ENCODE data around the gene RNF157.

DNA sequence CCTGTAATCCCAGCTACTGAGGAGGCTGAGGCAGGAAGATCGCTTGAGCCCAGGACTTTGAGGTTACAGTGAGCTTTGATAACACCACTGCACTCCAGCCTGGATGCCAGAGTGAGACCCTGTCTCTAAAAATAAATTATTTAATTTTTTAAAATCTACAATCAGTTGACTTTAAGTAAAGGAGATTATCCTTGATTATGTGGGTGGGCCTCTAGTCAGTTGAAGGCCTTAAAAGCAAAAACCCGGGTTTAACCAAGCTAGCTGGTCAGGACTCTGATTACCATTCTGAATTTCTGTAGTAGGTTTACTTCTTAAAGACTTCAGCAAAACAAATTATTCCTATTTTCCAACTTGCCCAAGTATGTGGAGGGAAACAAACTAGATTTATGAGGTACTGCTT is 4.4 kb downstream of the RNF157 start:
- TF ChIP-seq, protein P1, sequence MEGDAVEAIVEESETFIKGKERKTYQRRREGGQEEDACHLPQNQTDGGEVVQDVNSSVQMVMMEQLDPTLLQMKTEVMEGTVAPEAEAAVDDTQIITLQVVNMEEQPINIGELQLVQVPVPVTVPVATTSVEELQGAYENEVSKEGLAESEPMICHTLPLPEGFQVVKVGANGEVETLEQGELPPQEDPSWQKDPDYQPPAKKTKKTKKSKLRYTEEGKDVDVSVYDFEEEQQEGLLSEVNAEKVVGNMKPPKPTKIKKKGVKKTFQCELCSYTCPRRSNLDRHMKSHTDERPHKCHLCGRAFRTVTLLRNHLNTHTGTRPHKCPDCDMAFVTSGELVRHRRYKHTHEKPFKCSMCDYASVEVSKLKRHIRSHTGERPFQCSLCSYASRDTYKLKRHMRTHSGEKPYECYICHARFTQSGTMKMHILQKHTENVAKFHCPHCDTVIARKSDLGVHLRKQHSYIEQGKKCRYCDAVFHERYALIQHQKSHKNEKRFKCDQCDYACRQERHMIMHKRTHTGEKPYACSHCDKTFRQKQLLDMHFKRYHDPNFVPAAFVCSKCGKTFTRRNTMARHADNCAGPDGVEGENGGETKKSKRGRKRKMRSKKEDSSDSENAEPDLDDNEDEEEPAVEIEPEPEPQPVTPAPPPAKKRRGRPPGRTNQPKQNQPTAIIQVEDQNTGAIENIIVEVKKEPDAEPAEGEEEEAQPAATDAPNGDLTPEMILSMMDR (IDR thresholded peaks at IDR 0.05) = no peak
- TF ChIP-seq POLR2A (IDR thresholded peaks at IDR 0.05) (no peak), POLR2AphosphoS5 (IDR thresholded peaks at IDR 0.05) (no peak), EP300 (IDR thresholded peaks at IDR 0.05) (no peak)
